Measurements from ENCODE around the gene ADSS2.
A peak's percentile ranks its signal among the peaks of the same experiment; 100 is the strongest.
"Not testable (repeated sequence)": the region's sequence is repeated elsewhere in the genome, so short reads cannot be mapped to it uniquely, and the experiment has no call there.

The ADSS2 gene

DNA sequence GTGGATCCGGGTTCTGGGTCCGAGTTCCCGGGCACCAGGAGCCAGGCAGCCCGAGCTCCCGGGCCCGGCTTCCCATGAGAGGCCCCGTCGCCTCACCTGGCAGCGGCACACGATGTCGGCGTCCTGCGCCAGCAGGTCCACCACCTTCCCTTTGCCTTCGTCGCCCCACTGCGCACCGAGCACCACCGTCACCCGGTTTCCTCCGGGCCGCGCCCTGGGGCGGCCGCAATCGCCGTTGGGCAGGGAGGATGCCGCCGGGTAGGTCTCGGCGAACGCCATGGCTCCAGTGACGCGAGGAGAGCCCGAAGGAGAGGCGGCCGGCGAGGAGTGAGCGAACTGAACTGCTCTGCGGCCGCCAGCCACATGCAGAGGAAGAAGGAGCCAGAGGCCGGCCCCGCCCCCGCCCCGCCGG is at the start of gene ADSS2:
Gene ADSS2, minus strand, starts transcription at position 371 of the 412 bp plus-strand sequence. Its CDS starts 92 bp downstream, at position 279.
- DNase-seq, result peak in 1 of 56 donors; percentile 51

DNA sequence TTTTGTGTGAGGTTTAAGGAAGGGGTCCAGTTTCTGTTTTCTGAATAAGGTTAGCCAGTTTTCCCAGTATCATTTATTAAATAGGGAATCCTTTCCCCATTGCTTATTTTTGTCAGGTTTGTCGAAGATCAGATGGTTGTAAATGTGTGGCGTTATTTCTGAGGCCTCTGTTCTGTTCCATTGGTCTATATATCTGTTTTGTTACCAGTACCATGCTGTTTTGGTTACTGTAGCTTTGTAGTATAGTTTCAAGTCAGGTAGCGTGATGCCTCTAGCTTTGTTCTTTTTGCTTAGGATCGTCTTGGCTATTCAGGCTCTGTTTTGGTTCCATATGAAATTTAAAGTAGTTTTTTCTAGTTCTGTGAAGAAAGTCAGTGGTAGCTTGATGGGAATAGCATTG is 48.8 kb upstream of the ADSS2 start:
- not testable (repeated sequence) for DNase-seq

DNA sequence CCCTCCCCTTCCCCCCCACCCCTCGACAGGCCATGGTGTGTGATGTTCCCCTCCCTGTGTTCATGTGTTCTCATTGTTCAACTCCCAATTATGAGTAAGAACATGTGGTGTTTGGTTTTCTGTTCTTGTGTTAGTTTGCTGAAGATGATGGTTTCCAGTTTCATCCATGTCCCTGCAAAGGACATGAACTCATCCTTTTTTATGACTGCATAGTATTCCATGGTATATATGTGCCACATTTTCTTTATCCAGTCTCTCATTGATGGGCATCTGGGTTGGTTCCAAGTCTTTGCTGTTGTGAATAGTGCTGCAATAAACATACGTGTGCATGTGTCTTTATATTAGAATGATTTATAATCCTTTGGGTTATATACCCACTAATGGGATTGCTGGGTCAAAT is 47.8 kb upstream of the ADSS2 start:
- DNase-seq, result not testable (repeated sequence)

DNA sequence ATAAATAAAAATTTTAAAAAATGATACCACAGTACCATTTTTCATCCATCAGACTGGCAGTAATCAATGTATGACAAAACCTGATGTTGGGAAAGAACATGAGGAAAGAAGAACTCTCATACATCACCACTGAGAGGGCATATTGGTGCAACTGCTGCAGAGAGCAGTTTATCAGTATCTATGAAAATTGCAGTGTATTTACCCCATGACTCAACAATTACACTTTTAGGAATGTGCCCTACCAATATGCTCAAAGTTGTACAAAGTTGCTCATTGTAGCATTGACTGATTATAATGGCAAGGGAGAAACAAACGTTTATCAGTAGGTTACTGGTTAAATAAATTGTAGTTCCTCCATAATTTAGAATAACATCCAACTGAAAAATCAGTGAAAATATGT is 46.1 kb upstream of the ADSS2 start:
- no peak for DNase-seq

DNA sequence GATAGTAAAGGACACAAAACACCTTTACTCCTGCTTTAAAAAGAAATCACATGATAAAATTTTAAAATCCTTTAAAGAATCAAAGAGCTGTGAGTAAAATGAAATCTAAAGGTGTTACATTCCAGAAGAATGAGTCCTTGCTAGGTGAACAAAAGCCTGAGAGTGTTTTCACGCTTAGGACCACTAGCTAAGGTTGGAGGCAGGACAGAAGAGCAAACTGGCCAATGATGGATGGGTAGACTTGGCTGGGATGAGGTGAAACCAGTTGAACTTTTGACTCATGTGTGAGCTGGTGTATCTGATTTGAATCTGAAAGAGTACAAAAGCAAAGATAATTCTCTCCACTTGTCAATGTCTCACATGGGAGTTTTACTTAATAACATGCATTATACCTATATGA is 44.5 kb upstream of the ADSS2 start:
- no peak for DNase-seq

DNA sequence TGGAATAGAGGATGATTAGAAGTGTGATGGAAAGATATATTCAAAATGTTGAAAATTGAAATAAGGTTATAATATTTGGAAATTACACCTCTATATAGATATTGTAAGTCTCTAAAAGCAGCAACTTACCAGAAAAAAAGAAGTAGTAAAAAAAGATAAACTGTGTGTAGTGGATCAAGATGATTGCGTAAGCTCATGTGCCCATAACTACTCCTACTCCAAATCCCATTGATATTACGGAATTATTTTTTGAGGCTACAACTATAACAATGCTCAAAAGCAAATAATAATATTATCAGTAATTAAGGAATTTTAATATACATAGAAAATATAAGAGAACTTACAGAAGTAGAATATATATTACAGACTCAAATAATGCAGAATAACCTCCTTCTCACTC is 42.9 kb upstream of the ADSS2 start:
- no peak for DNase-seq

DNA sequence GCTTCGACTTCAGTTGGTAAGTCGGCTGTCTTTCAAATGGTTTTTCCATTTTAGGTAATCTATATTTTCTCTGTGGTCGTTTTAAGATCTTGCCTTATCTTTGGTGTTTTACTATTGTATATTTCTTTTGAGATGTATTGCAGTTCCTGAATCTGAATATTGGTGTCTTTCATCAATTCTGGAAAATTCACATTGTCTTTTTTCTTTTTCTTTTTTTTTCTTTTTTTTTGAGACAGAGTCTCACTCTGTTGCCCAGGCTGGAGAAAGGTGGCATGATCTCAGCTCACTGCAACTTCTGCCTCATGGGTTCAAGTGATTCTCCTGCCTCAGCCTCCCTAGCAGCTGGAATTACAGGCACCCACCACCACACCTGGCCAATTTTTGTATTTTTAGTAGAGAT is 33.3 kb upstream of the ADSS2 start:
- not testable (repeated sequence) for DNase-seq

DNA sequence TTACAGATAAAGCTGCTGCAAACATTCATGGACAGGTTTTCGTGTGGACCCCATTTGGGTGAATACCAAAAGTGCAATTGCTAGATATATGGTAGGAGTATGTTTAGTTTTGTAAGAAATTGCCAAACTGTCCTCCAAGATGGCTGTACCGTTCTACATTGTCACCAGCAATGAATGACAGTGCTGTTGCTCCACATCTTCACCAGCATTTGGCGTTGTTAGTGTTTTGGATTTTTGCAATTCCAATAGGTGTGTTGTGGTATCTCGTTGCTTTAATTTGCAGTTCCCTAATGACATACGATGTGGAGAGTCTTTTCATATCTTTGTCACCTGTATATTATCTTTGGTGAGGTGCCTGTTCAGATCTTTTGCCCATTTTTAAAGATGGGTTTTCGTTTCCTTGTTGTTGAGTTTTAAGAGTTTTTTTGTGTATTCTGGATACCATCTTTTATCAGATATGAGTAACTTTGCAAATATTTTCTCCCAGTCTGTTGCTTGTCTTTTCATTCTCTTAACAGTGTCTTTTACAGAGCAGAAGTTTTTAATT is 21.4 kb upstream of the ADSS2 start:
- no peak for DNase-seq

DNA sequence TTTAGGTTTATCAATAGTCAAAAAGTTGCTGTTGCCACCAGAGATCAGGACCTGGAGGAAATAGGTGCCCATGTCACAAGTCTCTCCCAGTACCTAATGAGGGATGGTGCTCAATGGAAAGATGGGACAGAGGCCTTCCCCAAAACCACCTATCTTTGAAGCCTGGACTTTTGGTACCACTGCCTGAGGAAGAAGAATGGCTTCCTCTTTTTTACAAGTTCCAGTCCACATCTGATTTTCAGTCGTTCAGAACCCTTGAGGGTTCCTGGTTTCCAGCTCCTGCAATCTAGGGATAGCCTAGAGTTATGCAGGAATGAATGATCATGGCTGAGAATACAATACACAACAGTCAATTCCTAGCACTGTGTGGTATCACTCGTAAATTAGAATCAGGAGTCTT is 15.0 kb upstream of the ADSS2 start:
- no peak for DNase-seq

DNA sequence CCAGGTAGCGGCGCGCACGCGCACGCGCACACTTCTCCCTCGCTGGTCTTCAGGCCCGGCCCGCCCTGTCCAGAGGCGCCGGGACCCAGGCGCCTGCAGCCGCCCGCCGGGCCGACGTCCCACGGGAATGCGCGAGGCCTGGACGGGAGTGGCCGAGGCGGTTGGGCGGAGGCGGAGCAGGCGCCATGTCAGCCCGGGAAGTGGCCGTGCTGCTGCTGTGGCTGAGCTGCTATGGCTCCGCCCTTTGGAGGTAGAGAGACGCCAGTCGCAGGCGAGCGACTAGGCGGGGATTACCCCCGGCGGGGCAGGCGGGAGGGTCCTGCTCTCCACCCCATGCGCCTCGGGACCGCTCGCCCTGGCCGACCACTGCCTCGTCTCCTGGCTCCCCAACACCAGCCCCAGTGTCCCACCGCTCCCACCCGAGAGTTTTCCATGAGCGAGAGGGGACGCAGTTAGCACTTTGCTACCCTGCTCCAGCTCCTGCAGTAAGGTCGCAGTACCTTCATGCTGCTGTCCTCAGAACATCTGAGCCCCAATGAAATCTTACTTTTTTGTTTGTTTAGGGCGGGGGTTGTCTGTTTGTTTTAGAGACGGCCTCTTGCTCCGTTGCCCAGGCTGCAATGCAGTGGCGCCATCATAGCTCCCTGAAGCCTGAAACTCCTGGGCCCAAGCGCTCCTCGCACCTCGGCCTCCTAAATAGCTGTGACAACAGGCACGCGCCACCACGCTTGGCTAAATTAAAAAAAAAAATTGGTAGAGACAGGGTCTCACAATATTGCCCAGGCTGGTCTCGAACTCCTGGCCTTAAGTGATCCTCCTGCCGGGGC is 9.7 kb upstream of the ADSS2 start, which contains the start of gene CATSPERE:
Gene CATSPERE, plus strand, starts transcription at position 29 of the 827 bp plus-strand sequence. Its CDS starts 157 bp downstream, at position 186.
- DNase-seq, result peak in 52 of 56 donors; percentile 19 to 84 (median 66)

DNA sequence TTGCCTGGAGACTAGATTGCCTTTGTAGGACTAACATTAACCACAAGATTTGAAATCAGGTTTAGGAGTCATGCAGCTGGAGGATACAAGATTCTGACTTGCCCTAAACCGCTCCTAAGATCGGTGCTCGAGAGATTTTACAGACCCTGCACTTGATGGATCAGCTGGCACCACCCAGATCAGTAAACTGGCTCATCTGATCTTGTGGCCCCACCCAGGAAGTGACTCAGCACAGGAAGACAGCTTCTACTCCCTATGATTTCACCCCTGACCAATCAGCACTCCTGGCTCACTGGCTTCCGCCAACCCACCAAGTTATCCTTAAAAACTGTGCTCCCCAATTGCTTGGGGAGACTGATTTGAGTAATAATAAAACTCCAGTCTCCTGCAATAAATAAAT is 8.5 kb upstream of the ADSS2 start:
- DNase-seq, result no peak

DNA sequence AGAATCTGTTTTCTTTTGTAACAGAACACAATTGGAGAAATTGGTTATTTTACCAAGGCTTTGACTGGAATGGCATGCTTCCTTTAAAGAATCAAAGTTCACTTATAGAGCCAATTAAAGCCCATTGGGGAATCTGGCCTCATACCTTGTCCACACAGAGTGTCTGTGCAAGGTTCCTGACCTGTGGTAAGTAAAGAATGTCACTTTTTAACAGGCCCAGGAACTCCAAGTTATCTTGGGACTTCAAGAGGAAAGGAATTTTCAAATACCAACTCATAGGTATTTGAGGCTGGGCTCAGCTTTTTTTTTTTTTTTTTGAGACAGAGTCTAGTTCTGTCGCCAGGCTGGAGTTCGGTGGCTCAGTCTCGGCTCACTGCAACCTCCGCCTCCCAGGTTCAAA is 7.1 kb upstream of the ADSS2 start:
- DNase-seq, result no peak

DNA sequence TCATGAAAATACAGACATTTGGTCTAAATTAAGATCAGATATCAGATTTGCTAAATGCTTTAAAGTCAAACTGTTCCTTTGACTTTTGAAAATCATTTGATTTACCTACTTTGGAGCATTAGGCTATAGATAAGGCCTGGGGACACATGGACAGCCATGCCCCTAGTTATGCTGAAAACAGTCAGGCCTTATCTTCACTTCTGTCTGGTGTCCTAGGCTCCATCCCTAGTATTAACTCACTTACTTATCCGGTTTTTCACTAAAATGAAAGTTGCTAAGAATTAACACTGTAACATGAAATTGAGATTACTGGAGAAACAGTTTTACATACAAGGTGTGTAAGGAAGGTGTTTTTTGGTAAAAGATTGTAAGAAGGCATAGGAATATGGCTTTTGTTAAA is 4.9 kb upstream of the ADSS2 start:
- no peak for DNase-seq

DNA sequence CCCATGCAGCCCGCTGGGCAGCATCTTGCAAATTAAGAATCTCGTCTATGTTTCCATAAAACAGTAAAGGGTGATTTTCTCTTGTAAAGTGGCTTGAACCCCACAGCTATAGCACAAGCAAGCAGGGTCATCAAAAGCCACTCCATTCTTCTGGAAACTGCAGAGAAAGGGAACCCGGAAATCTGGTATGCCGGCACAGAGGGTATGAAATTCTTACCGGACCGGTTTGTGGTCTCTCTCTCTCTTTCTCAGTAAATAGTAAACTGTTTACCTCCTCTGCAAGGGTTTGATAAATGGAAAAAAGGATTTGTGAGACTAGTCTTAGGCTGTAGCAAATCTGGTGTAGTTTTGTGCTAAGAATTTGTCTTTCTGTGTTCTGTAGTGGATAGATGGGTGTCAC is 2.7 kb upstream of the ADSS2 start:
- no peak for DNase-seq

DNA sequence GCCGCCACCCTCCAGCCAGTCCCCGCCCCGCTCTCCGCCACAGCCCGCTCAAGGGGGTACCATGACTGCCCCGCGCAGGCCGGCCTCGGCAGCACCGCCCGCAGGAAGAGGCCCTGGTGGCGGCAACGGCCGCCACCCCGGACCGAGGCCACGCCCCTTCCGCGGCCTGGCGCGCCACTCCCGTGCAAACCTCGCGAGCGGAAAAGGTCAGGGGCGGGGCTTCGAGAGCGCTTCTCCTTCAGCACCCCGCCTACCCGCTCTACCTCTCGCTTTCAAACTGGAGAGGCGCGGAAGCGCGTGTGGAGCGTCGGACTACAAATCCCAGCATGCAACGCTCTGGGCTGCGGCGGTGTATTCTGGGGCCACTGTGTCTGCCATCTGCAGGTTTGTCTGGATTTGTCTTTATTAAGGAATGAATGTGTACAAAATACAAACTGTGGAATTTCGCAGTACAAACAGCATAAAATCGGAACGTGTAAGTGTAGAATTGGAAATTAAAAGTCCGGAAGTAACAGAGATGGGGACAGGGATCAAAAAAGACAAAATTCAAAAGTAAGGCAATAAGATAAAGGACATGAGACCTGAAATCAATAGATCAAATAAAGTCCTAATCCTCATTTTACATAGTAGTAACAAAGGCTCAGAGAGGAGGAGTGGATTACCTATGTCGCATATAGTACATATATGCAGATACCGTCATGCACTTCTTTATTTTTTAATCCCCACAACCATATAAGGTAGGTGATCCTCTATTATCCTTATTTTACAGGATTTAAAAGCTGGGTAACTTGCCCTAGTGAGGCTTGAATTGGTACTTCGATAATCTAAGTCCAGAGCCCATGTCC is 464 bp upstream of the ADSS2 start:
- peak; percentile 48 to 100 (median 98) for DNase-seq

DNA sequence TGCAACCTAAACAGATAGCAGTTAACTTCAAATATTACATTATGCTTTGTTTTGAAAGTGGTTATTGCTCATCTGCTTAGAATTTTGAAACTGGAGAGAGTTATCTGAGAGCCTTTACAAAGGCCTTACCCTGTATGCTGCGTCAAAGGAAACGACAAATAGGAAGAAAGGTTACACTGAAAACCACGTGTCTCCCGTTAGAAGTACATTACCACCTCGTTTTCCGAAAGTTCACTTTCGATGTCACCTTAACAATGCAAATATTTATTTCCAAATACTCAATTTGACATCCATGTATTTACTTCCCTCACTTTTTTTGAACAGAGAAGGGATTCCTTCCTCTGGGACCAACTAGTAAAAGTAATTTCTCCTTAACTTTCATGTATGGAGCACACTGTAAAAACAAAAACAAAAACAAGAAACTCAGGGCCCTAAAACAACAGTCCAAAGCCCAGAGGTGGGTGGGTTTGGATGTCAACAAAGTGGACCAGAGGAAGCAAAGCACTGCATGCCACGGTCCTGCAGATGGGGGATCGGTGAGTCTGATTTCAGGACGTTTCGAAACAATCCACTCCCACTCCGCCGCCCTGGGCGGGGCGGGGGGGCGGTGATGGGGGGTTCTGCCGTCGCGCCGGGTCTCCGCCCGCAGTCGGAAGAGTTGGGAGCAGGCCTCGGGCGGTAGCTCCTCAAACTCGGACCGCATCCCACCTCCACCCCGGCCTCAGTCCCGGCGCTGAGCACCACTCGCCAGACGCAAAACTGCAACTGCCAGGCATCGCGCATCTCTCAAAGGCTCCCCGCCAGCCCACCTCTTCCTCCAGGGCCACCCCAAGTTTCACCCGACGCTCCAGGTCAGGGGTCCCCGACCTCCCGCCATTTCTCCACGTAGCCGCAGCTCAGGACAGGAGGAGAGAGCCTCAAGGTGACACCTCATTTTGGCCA is 841 bp downstream of the ADSS2 start:
- DNase-seq, result peak in 21 of 56 donors; percentile 18 to 70 (median 43)

DNA sequence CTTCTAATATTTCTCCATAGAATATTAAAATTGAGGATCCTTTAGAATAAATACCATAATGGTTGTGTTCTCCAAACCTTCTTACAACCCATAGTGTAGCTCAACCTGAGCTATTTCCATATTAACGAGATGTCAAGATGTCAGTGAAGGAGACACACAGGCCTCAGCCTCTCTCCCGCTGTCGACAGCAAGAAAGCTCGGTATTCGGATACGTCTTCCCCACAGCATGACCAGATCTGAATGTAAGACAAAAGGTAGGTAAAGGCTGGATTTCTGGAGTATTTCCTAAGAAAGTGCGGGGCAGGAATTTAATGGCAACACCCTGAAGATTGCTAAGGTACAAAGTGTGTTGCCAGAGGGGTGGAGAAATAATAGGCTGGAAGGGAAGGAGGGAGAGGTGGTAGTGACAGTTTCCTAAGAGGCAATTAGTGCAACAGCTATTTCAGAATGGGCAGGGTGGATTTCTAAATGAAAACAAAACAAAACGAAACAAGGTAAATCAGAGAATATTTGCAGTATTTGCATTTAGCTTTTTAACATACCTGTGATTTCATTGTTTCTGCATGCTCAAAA is 1.7 kb downstream of the ADSS2 start:
- peak in 1 of 56 donors; percentile 20 for DNase-seq

DNA sequence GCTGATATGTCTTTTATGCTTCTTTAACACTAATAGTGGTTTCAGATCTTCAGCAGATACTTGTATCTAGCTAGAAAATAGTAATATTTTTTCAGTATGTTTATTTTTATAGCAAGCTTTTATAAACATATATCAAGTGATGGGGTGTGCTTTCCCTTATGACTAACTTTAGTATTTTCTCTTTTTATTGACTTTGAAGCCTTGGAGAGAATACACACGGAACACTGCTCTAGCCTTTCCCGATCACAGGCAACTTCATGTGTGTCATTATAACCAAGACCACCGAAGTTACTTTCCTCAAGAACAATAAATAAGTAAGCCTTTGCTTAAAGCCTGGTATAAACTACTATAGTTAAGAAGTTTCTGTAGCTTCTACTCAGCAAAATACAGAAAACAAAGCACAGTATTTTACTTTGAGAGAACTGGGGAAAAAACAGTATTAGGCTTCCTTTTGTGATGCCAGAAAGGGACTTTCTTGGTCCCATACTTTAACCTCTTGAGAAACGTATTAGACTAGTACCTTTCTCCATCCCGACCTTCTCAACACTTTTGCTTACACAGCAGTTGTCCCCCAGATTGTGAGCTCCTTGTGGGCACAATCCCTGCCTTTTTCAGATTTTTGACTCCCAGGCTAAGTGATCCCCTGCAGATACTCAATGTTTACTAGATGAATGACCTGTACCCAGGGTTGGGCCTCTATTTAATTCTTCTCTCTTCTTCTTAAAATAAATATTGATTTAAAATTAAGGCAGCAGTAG is 3.3 kb downstream of the ADSS2 start:
- DNase-seq, result no peak

DNA sequence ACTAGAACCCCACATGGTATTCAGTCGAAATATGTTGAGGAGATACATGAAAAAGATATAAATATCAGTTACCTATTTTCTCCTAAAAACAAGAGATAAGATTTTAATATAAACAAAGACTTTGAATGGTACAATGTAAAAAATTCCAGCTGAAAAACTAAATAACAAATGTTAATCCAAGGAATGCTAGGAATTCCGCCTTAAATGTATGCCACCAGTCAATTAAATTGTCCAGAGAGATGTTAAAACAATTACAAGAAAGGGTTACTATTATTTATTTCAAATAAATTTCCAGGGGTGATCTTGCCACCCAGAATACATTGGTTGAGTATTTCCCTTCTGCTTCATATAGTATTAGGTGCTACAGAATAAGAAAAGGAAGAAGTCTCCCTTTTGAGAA is 4.2 kb downstream of the ADSS2 start:
- no peak for DNase-seq

DNA sequence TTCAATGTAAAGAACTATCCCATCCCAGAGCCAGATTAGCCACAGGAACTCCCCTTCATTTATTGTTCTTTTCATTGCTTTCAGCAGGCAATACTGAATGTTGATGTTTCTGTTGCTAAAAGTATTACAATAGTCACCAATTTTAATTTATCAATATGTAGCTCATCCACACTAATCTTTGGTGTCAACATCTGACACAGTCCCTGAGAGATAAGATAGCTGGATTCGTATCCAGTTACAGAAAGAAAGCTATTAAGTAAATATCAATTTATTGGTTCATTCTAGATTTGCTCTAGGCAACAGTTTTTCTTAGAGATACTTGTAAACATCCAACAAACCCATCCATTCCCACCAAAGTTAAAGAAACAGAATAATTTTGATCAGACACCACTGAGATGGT is 4.7 kb downstream of the ADSS2 start:
- no peak for DNase-seq

Data from amygdala (tissue), 56 donors.